GM18519 (cell line): ENCODE results near the gene LANCL2.
"Not testable (repeated sequence)": the region's sequence is repeated elsewhere in the genome, so short reads cannot be mapped to it uniquely, and the experiment has no call there.

ENCODE experiments used
- ATAC-seq: cut with Tn5 transposase; IDR thresholded peaks from one replicate; pipeline ENCODE4 v1.9.1; 2021; ENCODE audit warnings: mild to moderate bottlenecking, moderate library complexity; ENCODE audit not compliant: unreplicated experiment, low FRiP score

LANCL2 gene

DNA sequence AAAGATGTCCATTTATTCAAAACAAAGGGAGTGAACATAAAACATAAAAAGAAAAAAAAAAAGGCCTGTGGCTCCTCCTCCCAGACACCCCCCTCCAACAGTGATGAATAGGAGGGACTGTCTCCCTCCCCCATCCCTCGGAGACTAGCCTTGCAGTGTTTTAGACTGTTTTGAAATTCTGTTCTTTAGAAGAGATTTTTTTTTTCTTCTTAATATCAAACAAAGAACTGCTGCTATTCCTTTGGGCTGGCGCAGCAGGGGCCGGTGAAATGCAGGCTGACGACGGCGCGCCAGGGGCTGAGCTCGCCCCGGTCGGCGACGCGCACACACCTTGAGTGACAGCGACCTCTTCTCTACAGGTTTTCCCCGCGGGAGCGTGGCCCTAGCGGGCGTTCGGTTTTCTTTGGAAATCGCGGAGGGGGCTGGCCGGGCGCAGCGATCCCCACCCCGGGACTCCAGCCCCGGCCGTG lies at the start of gene LANCL2:
TSS of gene LANCL2 (plus strand) at position 133 of the 470 bp plus-strand sequence. CDS start 689 bp downstream, outside the sequence.
- ATAC-seq = peak; percentile 27

DNA sequence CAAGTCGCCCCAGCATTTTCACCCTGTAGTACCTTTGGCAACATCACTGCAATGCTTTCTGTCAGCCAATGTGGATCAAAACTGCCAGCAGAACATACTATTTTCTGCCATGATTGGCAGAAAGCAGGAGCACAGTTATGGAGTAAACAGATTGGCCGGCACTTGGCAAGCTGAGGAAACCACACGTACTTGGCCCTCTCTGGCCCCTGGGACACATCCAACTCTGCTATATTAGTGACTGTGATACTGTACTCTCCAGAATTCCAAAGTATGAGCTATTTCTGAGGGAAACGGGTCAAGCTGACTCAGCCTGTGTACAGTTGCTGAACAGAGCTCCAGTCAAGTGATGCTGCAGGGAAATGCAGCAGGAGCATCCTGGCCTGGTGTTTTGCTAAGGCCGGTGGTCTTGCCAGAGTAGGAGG lies 39.8 kb upstream of the LANCL2 start:
- no peak for ATAC-seq

DNA sequence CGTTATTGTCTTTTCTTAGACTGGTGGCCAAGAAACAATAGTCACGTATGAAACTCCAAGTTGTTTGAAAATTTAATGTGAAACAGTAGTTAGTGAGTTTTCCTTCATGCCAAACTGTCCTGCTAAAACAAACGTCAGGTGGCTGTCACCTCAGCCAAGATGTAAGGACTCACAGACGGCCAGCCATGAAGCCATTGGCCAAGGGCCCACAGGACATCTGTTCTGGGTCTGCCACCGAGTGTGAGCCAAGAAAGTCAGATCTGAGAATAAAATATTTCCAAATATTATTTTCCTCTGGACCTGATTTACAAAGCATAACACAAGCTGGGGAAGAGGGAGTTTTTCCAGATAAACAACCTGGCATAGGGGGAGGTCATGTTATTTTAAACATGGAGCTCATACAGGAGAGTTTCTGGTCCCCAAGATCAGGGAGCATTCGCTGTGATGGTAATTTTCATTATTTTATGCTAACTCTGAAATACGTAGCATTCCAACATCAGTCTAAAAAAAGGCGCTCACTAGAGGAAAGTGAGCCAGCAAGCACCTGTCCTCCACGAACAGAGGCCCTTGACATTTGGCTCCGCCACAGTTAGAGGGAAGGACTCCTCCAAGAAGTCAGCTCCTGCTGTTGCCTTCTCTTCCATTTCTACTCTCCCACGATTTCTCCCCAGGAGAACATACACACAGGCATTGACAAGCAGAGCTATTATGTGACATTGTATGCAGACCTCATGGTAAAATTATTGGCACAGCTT lies 38.9 kb upstream of the LANCL2 start:
- ATAC-seq = no peak

- no peak for ATAC-seq
Measured at GRCh38 chr7:55326945-55327626, 38.1 kb upstream of the LANCL2 start.

DNA sequence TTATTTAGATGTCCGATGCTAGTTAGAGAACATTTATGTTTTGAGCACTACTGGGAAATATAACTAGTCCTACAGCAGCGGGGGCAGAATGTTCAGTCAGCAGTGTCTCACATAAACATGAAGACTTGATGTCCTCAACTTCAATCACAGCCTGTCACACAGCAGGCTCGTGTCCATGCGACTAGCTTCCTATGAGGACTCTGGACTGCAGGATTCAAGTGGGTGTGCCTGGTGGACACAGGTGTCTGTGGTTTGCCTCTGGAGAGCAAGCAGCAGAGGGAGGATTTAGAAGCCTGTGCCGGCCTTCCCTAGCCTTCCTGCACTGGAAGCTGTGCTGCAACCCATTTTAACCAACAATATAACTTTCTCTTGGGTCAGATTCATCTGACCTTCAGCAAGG lies 30.0 kb upstream of the LANCL2 start:
- ATAC-seq = no peak

DNA sequence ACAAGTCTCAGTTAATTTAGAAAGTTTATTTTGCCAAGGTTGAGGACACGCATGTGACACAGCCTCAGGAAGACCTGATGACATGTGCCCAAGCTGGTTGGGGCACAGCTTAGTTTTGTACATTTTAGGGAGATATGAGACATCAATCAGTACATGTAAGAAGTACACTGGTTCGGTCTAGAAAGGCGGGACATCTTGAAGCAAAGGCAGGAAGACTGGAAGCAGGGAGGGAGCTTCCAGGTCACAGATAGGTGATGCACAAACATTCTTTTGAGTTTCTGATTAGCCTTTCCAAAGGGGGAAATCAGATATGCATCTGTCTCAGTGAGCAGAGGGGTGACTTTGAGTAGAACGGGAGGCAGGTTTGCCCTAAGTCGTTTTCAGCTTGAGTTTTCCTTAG lies 29.4 kb upstream of the LANCL2 start:
- no peak for ATAC-seq

DNA sequence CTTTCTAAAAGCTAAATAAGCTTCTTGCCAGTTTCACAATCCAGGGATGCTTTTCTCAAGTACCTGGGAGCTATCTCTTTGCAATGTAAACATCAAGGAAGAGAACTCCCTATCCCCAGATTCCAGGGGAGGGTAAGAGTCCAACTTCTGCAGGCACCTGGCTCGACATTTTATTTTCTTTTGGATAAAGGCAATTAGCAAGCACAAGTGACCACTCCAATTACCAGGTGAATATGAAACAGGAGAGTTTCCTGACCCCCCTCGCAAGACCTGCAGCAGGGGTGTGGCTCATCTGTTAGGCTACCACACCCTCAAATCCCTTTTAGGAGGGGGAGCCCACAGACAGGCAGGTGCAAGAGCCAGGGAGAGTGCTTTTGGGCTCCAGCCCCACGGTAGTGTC lies 28.6 kb upstream of the LANCL2 start:
- ATAC-seq = no peak

GRCh38 chr7:55339033-55340000 lies 25.8 kb upstream of the LANCL2 start:
- no peak for ATAC-seq

DNA sequence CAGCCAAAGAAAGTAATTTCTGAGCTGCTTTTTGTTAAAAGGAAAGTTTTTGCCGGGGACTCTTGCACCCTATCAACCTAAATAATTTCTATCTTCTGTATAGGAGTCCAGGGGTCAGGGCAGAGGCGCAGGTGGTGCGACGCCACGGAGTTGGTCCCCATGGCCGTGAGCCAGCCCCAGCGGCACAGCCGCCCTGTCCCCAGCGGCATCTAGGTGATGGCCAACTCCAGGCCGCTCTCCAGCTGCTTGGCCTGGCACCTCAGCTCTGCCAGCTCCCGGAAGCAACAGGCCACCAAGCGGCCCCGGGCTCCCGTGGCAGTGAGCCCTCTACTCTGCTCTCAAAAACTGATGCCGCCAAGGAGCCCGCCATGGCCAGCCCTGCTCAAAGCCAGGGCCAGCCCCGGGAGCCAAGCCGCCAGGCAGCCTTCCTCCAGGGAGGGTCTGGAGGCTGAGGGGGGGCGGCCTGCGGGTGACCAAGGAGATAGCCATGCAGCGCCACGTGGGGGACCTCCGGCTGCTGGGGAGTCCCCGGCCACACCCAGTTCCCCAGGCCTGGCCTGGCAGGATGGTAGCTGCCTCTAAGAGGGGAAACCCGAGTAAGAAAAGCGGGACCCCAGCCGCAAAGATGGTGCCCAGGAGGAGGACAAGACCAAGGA lies 22.8 kb upstream of the LANCL2 start:
- no peak for ATAC-seq

DNA sequence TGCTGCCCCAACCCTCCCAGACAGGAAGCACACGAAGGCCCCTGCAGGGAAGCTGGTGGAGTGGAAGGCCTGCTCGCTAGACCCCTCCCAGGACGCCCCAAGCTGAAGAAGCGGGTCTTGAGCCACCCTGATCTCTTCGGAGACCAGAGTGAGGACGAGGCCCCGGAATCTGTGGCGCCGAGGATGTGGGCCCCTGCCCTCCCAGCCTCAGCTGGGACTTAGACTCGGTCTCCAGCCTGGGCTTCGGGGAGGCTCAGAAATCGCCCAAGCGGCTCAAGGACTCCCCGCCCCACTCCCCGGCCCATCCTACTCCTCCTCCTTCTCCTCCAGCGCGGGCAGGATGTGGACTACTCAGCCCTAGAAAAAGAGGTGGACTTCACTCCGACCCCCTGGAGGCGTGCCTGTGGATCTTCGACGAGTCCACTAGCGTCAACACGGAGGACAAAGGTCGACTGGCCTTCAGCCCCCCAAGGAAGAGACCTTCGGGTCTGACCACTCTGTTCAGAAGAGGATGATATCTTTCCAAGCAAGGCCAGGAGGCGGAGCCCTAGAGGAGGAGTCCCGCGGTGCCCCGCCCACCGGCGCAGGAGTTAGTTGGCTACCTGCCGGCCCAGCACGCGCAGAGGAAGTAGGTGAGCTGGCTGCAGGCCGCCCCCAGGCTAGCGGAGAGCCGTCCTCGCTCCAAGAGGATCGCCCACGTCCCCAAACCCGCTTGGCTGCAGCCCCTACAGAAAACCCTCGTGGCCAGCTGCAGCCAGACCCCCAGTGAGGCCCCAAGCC lies 21.9 kb upstream of the LANCL2 start:
- no peak for ATAC-seq

DNA sequence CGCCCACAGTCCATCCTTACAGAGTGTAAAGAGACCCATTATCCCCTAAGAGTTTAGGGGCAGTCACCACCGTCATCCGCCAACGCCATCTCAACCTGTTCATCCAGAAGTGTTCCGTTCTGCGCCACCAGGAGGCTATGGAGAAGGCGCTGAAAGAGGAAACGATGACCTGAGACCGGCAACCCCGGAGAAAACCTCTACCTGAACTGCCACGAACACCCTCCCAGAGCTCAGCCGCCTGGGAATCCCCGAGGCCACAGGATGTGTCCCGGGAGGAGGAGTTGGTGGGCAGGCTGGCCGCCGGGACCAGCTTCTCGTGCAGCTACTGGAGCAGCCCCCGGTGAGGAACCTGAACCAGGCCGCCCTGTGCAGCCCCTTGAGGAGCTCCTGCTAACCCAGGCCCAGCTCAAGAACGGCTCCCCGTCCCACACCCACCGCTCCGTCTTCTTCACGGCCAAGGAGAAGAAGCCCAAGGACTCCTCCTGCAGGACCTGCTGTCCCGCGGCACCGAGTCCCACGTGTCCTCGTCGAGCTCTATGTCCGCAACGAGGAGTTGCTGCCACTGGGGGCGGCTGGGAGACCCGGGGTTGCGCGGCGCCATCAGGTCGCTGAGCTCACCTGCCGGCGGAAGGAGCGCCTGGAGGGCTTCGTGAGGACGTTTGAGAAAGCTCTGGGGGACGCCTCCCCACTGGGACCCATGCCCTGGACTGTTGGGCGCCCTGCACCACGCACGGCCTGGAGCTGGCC lies 21.1 kb upstream of the LANCL2 start:
- ATAC-seq = no peak

- no peak for ATAC-seq
Measured at GRCh38 chr7:55344840-55345239, 20.3 kb upstream of the LANCL2 start.

GRCh38 chr7:55345292-55345691 lies 19.8 kb upstream of the LANCL2 start:
- ATAC-seq = no peak

DNA sequence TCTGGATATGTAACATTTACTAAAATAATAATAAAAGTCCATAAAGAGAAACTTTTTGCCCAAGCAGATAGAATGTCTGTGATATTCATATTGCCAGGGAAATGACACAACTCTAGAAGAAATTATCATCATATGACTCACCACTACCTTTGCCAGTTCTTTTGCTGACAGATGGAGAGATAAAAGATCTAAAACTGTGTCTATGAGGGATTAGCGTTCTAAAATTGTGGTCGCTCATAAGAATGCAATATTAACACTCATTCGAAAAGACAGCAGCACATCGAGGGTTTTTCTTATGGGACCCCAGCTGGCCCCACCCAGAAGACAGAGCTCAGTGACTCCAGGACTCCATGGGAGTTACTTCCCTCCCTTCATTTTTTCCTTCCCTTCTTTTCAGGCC lies 16.6 kb upstream of the LANCL2 start:
- ATAC-seq = no peak

DNA sequence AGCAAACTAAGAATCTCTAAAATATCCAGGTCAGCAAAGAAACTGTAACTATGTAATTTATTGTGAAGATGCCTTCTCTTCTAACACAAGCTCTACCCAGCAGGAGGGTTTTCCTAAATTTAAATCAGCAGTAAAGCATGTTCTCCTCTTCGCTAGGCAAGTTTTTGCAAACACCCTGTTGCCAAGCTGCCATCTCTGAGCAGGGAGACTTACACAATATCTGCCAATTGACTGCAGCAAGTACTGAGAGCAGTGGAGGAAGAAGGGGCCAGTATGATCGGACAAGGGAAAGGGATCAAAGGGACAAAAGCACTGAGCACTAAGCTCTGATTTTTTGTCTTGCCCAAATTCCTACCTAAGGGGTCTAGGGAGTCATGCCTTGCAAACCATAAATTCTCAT lies 16.0 kb upstream of the LANCL2 start:
- no peak for ATAC-seq

GRCh38 chr7:55350281-55350680 lies 14.9 kb upstream of the LANCL2 start:
- no peak for ATAC-seq

DNA sequence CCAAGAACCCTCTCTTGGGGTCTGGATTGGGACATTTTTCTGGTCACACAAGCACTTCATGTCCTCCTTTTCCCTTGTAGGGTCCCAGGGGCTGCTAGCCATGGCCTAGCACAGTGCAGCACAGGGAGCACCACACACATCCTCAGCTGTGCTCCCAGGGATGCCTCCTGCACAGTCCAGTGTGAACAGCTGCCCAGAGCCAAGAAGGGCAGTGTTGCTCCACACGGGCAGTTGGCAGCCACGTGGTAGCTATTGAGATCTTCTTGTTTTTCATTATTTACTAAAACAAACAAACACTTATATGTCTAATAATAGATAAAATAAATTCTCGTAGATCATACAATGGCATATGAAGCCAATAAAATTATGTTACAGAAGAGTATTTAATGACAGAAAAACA lies 13.9 kb upstream of the LANCL2 start:
- ATAC-seq = no peak

DNA sequence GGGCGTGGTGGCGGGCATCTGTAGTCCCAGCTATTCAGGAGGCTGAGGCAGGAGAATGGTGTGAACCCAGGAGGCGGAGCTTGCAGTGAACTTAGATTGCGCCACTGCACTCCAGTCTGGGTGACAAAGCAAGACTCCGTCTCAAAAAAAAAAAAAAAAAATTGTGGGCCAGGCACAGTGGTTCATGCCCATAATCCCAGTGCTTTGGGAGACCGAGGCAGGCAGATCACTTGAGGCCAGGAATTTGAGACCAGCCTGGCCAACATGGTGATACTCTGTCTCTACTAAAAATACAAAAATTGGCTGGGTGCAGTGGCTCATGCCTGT lies 12.2 kb upstream of the LANCL2 start:
- not testable (repeated sequence) for ATAC-seq

GRCh38 chr7:55360486-55360885 lies 4.7 kb upstream of the LANCL2 start:
- no peak for ATAC-seq
